ENCODE measurements around the gene FAM83F. TPM values are rescaled to one million over a fixed set of nuclear protein-coding genes. Genes with fewer than 3 reads are reported as not detected.

The FAM83F gene
- total and polyA plus RNA-seq, 3 experiments from 2014 or later = 0.01 to 0.51 (median 0.33) TPM

GRCh38 chr22:39983346-39983745 lies 11.4 kb upstream of the FAM83F start:
- H3K36me3 Mint-ChIP-seq = no peaks in the 10 kb centered on the region
- H3K9me3 Mint-ChIP-seq = no peaks in the 10 kb centered on the region
- H3K4me3 Mint-ChIP-seq = no peak overlapping the region
- CTCF ChIA-PET = interaction anchor here (1.1 kb wide), 1 partner anchor 42 kb away, joined by 3 read pairs; no protein-coding TSS in a partner anchor
- peaks cover 2% of the 10 kb centered on the region for H3K27me3 ChIP-seq (ENCODE audit: insufficient read depth, low read length, poor library complexity, severe bottlenecking)
- H3K4me1 ChIP-seq (ENCODE audit: insufficient read depth, low read length) = peaks cover 12% of the 10 kb centered on the region
- H3K4me1 Mint-ChIP-seq = peaks cover 23 to 29% (median 23%) of the 10 kb centered on the region in 3 donors
- no peak overlapping the region for H3K27ac ChIP-seq (ENCODE audit: low read depth, low read length)
- no peak for DNase-seq
- H3K4me3 ChIP-seq (ENCODE audit: low read length) = no peak overlapping the region
- no peaks in the 10 kb centered on the region for H3K9me3 ChIP-seq (ENCODE audit: low read length)
- H3K27ac Mint-ChIP-seq = peak overlapping the region in 3 of 8 donors; percentile 12 to 66 (median 18)
- POLR2A ChIA-PET = interaction anchor here (0.7 kb wide), 1 partner anchor 336 kb away, joined by 3 read pairs; no protein-coding TSS in a partner anchor
- H3K27me3 Mint-ChIP-seq = peaks cover 0 to 10% of the 10 kb centered on the region in 2 donors
- no peaks in the 10 kb centered on the region for H3K36me3 ChIP-seq (ENCODE audit: insufficient read depth, low read length)

DNA sequence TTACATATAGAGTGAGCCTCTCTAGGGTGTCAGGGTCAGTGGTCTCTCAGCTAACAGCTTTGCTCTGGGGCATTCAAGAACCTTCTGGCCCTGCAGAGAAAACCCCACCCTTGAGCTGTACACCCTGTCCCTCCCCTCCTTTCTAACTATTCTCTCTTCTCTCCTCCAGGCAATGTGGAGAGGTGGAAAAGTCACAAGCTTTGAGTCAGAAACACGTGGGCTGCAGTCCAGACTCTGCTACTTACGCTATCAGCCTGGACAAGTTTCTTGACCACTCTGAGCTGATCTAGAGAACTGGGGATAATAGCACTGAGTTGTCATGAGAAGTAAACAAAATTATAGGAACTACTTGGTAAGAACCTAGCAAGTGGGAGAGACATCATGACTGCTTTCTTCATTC lies 10.7 kb upstream of the FAM83F start:
- H3K9me3 ChIP-seq (ENCODE audit: low read length) = no peaks in the 10 kb centered on the region
- no peak overlapping the region for H3K4me3 Mint-ChIP-seq
- peak overlapping the region in 2 of 8 donors; percentile 66 to 74 for H3K27ac Mint-ChIP-seq
- H3K4me1 ChIP-seq (ENCODE audit: insufficient read depth, low read length) = peaks cover 12% of the 10 kb centered on the region
- no peak overlapping the region for H3K4me3 ChIP-seq (ENCODE audit: low read length)
- no peaks in the 10 kb centered on the region for H3K36me3 Mint-ChIP-seq
- ChIA-PET CTCF (interaction anchor here (1.1 kb wide), 1 partner anchor 41 kb away, joined by 3 read pairs; no protein-coding TSS in a partner anchor), POLR2A (no interaction called here)
- no peaks in the 10 kb centered on the region for H3K36me3 ChIP-seq (ENCODE audit: insufficient read depth, low read length)
- H3K4me1 Mint-ChIP-seq = peaks cover 19 to 26% (median 21%) of the 10 kb centered on the region in 3 donors
- H3K27ac ChIP-seq (ENCODE audit: low read depth, low read length) = no peak overlapping the region
- H3K9me3 Mint-ChIP-seq = no peaks in the 10 kb centered on the region
- peaks cover 3% of the 10 kb centered on the region for H3K27me3 ChIP-seq (ENCODE audit: insufficient read depth, low read length, poor library complexity, severe bottlenecking)
- no peak for DNase-seq
- peaks cover 6 to 15% of the 10 kb centered on the region in 2 donors for H3K27me3 Mint-ChIP-seq

DNA sequence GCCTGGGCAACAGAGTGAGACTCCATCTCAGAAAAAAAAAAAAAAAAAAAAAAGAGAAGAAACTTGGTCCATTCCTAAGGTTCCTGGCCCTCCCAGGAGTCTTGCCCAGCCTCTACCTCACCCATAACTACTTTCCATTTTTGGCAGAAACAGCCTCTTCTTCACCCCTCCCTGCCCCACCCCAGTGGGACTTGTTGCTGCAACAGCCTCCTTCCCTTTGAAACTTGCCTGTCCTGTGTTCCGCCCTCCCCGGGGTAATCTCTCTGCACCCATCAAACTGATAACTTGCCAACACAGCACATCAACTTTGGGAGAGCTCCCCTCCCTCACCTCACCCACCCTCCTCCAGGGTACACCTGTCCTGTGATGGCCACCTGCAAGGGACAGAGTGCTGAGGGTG lies 10.0 kb upstream of the FAM83F start:
- no peak for DNase-seq
- Mint-ChIP-seq H3K4me3 (no peak overlapping the region), H3K9me3 (no peaks in the 10 kb centered on the region), H3K36me3 (no peaks in the 10 kb centered on the region), H3K27ac (no peak overlapping the region), H3K4me1 (peaks cover 12 to 18% (median 15%) of the 10 kb centered on the region in 3 donors), H3K27me3 (peaks cover 14 to 16% of the 10 kb centered on the region in 2 donors)
- ChIA-PET POLR2A (no interaction called here), CTCF (no interaction called here)
- no peak overlapping the region for H3K4me3 ChIP-seq (ENCODE audit: low read length)
- peaks cover 12% of the 10 kb centered on the region for H3K4me1 ChIP-seq (ENCODE audit: insufficient read depth, low read length)
- no peaks in the 10 kb centered on the region for H3K9me3 ChIP-seq (ENCODE audit: low read length)
- H3K27ac ChIP-seq (ENCODE audit: low read depth, low read length) = no peak overlapping the region
- H3K27me3 ChIP-seq (ENCODE audit: insufficient read depth, low read length, poor library complexity, severe bottlenecking) = peaks cover 3% of the 10 kb centered on the region
- no peaks in the 10 kb centered on the region for H3K36me3 ChIP-seq (ENCODE audit: insufficient read depth, low read length)

GRCh38 chr22:39985383-39986035 lies 9.2 kb upstream of the FAM83F start:
- Mint-ChIP-seq H3K4me3 (peak overlapping the region in 1 of 7 donors; percentile 31), H3K27me3 (peaks cover 14 to 15% of the 10 kb centered on the region in 2 donors), H3K36me3 (no peaks in the 10 kb centered on the region), H3K4me1 (peaks cover 4 to 10% (median 8%) of the 10 kb centered on the region in 3 donors), H3K9me3 (no peaks in the 10 kb centered on the region), H3K27ac (peak overlapping the region in 4 of 8 donors; percentile 8 to 88 (median 68))
- peak in 1 of 5 donors; percentile 34 for DNase-seq
- H3K4me3 ChIP-seq (ENCODE audit: low read length) = no peak overlapping the region
- H3K4me1 ChIP-seq (ENCODE audit: insufficient read depth, low read length) = peaks cover 6% of the 10 kb centered on the region
- H3K27me3 ChIP-seq (ENCODE audit: insufficient read depth, low read length, poor library complexity, severe bottlenecking) = peaks cover 3% of the 10 kb centered on the region
- CTCF ChIA-PET = no interaction called here
- no peaks in the 10 kb centered on the region for H3K36me3 ChIP-seq (ENCODE audit: insufficient read depth, low read length)
- POLR2A ChIA-PET = interaction anchor here (1.0 kb wide), 1 partner anchor 9 kb away, joined by 3 read pairs; no protein-coding TSS in a partner anchor
- H3K9me3 ChIP-seq (ENCODE audit: low read length) = no peaks in the 10 kb centered on the region
- H3K27ac ChIP-seq (ENCODE audit: low read depth, low read length) = no peak overlapping the region

DNA sequence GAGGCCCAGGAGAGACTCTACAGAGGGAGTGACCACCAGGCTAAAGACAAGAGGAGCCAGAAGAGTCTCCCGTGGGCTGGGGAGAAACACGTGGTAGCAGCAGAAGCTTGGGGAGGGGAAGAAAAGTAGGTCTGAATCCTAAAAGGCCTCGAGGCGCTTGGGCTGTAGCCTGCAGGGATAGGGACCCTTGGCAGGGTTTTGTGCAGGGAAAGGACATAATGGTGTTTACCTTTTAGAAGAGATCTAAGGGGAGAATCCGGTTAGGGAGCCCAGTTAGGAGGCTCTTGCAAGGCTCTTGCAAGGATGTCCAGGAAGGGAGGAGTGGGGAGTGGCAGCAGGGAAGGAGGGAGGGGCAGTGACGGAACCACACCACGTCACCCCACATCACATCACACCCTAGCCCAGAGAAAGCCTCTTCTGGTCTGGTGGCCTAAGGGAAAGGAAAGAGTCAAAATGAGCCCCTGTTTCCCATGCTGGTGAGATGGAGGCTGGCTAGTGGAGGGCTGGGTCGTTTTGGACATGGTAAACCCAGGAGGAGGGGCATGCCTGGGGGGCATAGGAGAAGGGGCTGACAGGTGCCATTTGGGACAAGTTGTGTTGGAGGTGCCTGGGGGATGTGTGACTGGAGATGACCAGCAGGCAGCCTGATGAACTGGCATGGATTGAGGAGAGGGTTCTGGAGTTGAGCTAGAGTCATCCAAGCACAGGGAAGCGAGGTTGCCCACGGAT lies 6.2 kb upstream of the FAM83F start:
- no peaks in the 10 kb centered on the region for H3K4me1 ChIP-seq (ENCODE audit: insufficient read depth, low read length)
- CTCF ChIA-PET = no interaction called here
- peak overlapping the region in 3 of 8 donors; percentile 43 to 86 (median 52) for H3K27ac Mint-ChIP-seq
- peak overlapping the region in 2 of 7 donors; percentile 34 to 62 for H3K4me3 Mint-ChIP-seq
- no peaks in the 10 kb centered on the region for H3K9me3 ChIP-seq (ENCODE audit: low read length)
- no peaks in the 10 kb centered on the region for H3K36me3 ChIP-seq (ENCODE audit: insufficient read depth, low read length)
- DNase-seq = no peak
- H3K36me3 Mint-ChIP-seq = no peaks in the 10 kb centered on the region
- H3K4me3 ChIP-seq (ENCODE audit: low read length) = no peak overlapping the region
- H3K4me1 Mint-ChIP-seq = peaks cover 0 to 5% (median 2%) of the 10 kb centered on the region in 3 donors
- H3K27me3 ChIP-seq (ENCODE audit: insufficient read depth, low read length, poor library complexity, severe bottlenecking) = peaks cover 3% of the 10 kb centered on the region
- no peak overlapping the region for H3K27ac ChIP-seq (ENCODE audit: low read depth, low read length)
- POLR2A ChIA-PET = no interaction called here
- H3K27me3 Mint-ChIP-seq = peaks cover 18 to 38% of the 10 kb centered on the region in 2 donors
- H3K9me3 Mint-ChIP-seq = no peaks in the 10 kb centered on the region

GRCh38 chr22:39989633-39990032 lies 5.1 kb upstream of the FAM83F start:
- no peaks in the 10 kb centered on the region for H3K36me3 ChIP-seq (ENCODE audit: insufficient read depth, low read length)
- peaks cover 3% of the 10 kb centered on the region for H3K27me3 ChIP-seq (ENCODE audit: insufficient read depth, low read length, poor library complexity, severe bottlenecking)
- no peak overlapping the region for H3K4me3 ChIP-seq (ENCODE audit: low read length)
- no peak overlapping the region for H3K27ac ChIP-seq (ENCODE audit: low read depth, low read length)
- no peak for DNase-seq
- Mint-ChIP-seq H3K27me3 (peaks cover 22 to 46% of the 10 kb centered on the region in 2 donors), H3K4me1 (peaks cover 7 to 13% (median 8%) of the 10 kb centered on the region in 3 donors), H3K9me3 (no peaks in the 10 kb centered on the region), H3K36me3 (no peaks in the 10 kb centered on the region), H3K27ac (peak overlapping the region in 1 of 8 donors; percentile 68), H3K4me3 (no peak overlapping the region)
- H3K4me1 ChIP-seq (ENCODE audit: insufficient read depth, low read length) = peaks cover 4% of the 10 kb centered on the region
- CTCF ChIA-PET = no interaction called here
- no peaks in the 10 kb centered on the region for H3K9me3 ChIP-seq (ENCODE audit: low read length)
- POLR2A ChIA-PET = no interaction called here

GRCh38 chr22:39990686-39991085 lies 4.1 kb upstream of the FAM83F start:
- H3K27ac ChIP-seq (ENCODE audit: low read depth, low read length) = no peak overlapping the region
- peaks cover 24 to 48% of the 10 kb centered on the region in 2 donors for H3K27me3 Mint-ChIP-seq
- peak overlapping the region in 1 of 7 donors; percentile 24 for H3K4me3 Mint-ChIP-seq
- peaks cover 7 to 12% (median 8%) of the 10 kb centered on the region in 3 donors for H3K4me1 Mint-ChIP-seq
- H3K9me3 ChIP-seq (ENCODE audit: low read length) = no peaks in the 10 kb centered on the region
- H3K27ac Mint-ChIP-seq = peak overlapping the region in 1 of 8 donors; percentile 68
- CTCF ChIA-PET = no interaction called here
- H3K36me3 Mint-ChIP-seq = no peaks in the 10 kb centered on the region
- H3K9me3 Mint-ChIP-seq = no peaks in the 10 kb centered on the region
- H3K4me3 ChIP-seq (ENCODE audit: low read length) = no peak overlapping the region
- no peak for DNase-seq
- no peaks in the 10 kb centered on the region for H3K36me3 ChIP-seq (ENCODE audit: insufficient read depth, low read length)
- peaks cover 3% of the 10 kb centered on the region for H3K27me3 ChIP-seq (ENCODE audit: insufficient read depth, low read length, poor library complexity, severe bottlenecking)
- POLR2A ChIA-PET = no interaction called here
- peaks cover 4% of the 10 kb centered on the region for H3K4me1 ChIP-seq (ENCODE audit: insufficient read depth, low read length)

Measured in CD8-positive, alpha-beta memory T cell (primary cell).